B cell (primary cell): ENCODE measurements around the gene MAN1A2.

Experiments
- CTCF ChIP-seq: fragments of 200-600 bp; IDR thresholded peaks from one replicate; pipeline ENCODE4 v1.8.0; 2022; ENCODE audit warnings: antibody characterized with exemption, mild to moderate bottlenecking
- EZH2 ChIP-seq: IDR thresholded peaks from 2 replicates; pipeline ENCODE4 v1.6.1; 2012; ENCODE audit warnings: borderline replicate concordance, low read depth, mild to moderate bottlenecking, moderate library complexity, low read length; ENCODE audit not compliant: insufficient read depth, poor library complexity, severe bottlenecking

GRCh38 chr1:117479086-117479485, 111.8 kb downstream of the MAN1A2 start:
- TF ChIP-seq CTCF (no peak), EZH2 (no peak)
